ENCODE results near the gene ZNF862. TPM values are rescaled to one million over a fixed set of nuclear protein-coding genes. Genes with fewer than 3 reads are reported as not detected.

ZNF862 gene
- total and polyA plus RNA-seq, 2 experiments from 2014 or later, result 8.9 to 22.6 TPM

- H3K27me3 ChIP-seq, result peaks cover 17% of the 10 kb centered on the region
- no peak overlapping the region for H3K27ac ChIP-seq
- H3K4me1 ChIP-seq (ENCODE audit: low read depth), result no peaks in the 10 kb centered on the region
- no peak overlapping the region for H3K4me3 ChIP-seq
- DNase-seq (ENCODE audit: low read depth in 1 of 2, low spot score in 1 of 2), result no peak
- no peaks in the 10 kb centered on the region for H3K9me3 ChIP-seq (ENCODE audit: low read depth)
- no peak for TF ChIP-seq CTCF (IDR thresholded peaks at IDR 0.05; ENCODE audit: low read depth, low read length)
- no peaks in the 10 kb centered on the region for H3K36me3 ChIP-seq
Measured at GRCh38 chr7:149874644-149875028, 36.5 kb downstream of the ZNF862 start.

GRCh38 chr7:149875396-149875795, 37.2 kb downstream of the ZNF862 start:
- H3K27ac ChIP-seq, result no peak overlapping the region
- H3K4me1 ChIP-seq (ENCODE audit: low read depth), result no peaks in the 10 kb centered on the region
- DNase-seq (ENCODE audit: low read depth in 1 of 2, low spot score in 1 of 2), result no peak
- no peaks in the 10 kb centered on the region for H3K9me3 ChIP-seq (ENCODE audit: low read depth)
- peaks cover 17% of the 10 kb centered on the region for H3K27me3 ChIP-seq
- TF ChIP-seq CTCF (IDR thresholded peaks at IDR 0.05; ENCODE audit: low read depth, low read length), result no peak
- H3K36me3 ChIP-seq, result no peaks in the 10 kb centered on the region
- no peak overlapping the region for H3K4me3 ChIP-seq

GRCh38 chr7:149877890-149878522, 39.8 kb downstream of the ZNF862 start:
- H3K9me3 ChIP-seq (ENCODE audit: low read depth), result no peaks in the 10 kb centered on the region
- peaks cover 17% of the 10 kb centered on the region for H3K27me3 ChIP-seq
- no peaks in the 10 kb centered on the region for H3K36me3 ChIP-seq
- H3K27ac ChIP-seq, result no peak overlapping the region
- peak in 1 of 2 donors; percentile 33 for DNase-seq (ENCODE audit: low read depth in 1 of 2, low spot score in 1 of 2)
- H3K4me1 ChIP-seq (ENCODE audit: low read depth), result no peaks in the 10 kb centered on the region
- no peak for TF ChIP-seq CTCF (IDR thresholded peaks at IDR 0.05; ENCODE audit: low read depth, low read length)
- H3K4me3 ChIP-seq, result no peak overlapping the region

- H3K27me3 ChIP-seq, result peaks cover 17% of the 10 kb centered on the region
- H3K36me3 ChIP-seq, result no peaks in the 10 kb centered on the region
- no peak overlapping the region for H3K4me3 ChIP-seq
- no peak overlapping the region for H3K27ac ChIP-seq
- H3K9me3 ChIP-seq (ENCODE audit: low read depth), result no peaks in the 10 kb centered on the region
- no peak for DNase-seq (ENCODE audit: low read depth in 1 of 2, low spot score in 1 of 2)
- peaks cover under 1% of the 10 kb centered on the region for H3K4me1 ChIP-seq (ENCODE audit: low read depth)
- TF ChIP-seq CTCF (IDR thresholded peaks at IDR 0.05; ENCODE audit: low read depth, low read length), result no peak
Measured at GRCh38 chr7:149878523-149878921, 40.3 kb downstream of the ZNF862 start.

GRCh38 chr7:149879271-149879743, 41.1 kb downstream of the ZNF862 start:
- no peak overlapping the region for H3K27ac ChIP-seq
- H3K36me3 ChIP-seq, result no peaks in the 10 kb centered on the region
- H3K27me3 ChIP-seq, result peaks cover 15% of the 10 kb centered on the region

More at GRCh38 chr7:149879271-149879743, 41.1 kb downstream of the ZNF862 start:
- H3K4me1 ChIP-seq (ENCODE audit: low read depth), result peaks cover 7% of the 10 kb centered on the region
- no peaks in the 10 kb centered on the region for H3K9me3 ChIP-seq (ENCODE audit: low read depth)
- no peak for TF ChIP-seq CTCF (IDR thresholded peaks at IDR 0.05; ENCODE audit: low read depth, low read length)
- H3K4me3 ChIP-seq, result no peak overlapping the region
- DNase-seq (ENCODE audit: low read depth in 1 of 2, low spot score in 1 of 2), result no peak

Measured in cardiac muscle cell (in vitro differentiated cells and primary cell).